ENCODE data around the gene ANKH. TPM values are rescaled to one million over a fixed set of nuclear protein-coding genes. Genes with fewer than 3 reads are reported as not detected.
A peak's percentile ranks its signal among the peaks of the same experiment; 100 is the strongest.

The ANKH gene
- total and polyA plus RNA-seq, 2 of the 13 experiments (the other 11 are each of a cell fraction or from before 2014, with no cell fraction given), result 25.0 to 36.0 TPM

- TF ChIP-seq ZNF460 (CRISPR knock-in tag; IDR thresholded peaks at IDR 0.05; ENCODE audit: borderline replicate concordance), result no peak
- TF ChIP-seq ARID2 (CRISPR knock-in tag; IDR thresholded peaks at IDR 0.05; ENCODE audit: borderline replicate concordance), result no peak
- TF ChIP-seq FOXP4 (CRISPR knock-in tag; IDR thresholded peaks at IDR 0.05), result peak; percentile 58
- TF ChIP-seq KLF15 (CRISPR knock-in tag; IDR thresholded peaks at IDR 0.05; ENCODE audit: borderline replicate concordance), result peak; percentile 88; the same call in 1 of the 2 replicates
- TF ChIP-seq GTF2F1 (IDR thresholded peaks at IDR 0.05; ENCODE audit: low read length), result no peak
- TF ChIP-seq HMG20A (CRISPR knock-in tag; IDR thresholded peaks at IDR 0.05; ENCODE audit: borderline replicate concordance), result no peak
- TF ChIP-seq ZKSCAN8 (CRISPR knock-in tag; IDR thresholded peaks at IDR 0.05; ENCODE audit: borderline replicate concordance), result no peak
- TF ChIP-seq MATR3 (CRISPR knock-in tag; IDR thresholded peaks at IDR 0.05), result no peak
- peak; percentile 81; the same call in 1 of the 2 replicates for TF ChIP-seq MED13 (CRISPR knock-in tag; IDR thresholded peaks at IDR 0.05)
- TF ChIP-seq, protein P1, sequence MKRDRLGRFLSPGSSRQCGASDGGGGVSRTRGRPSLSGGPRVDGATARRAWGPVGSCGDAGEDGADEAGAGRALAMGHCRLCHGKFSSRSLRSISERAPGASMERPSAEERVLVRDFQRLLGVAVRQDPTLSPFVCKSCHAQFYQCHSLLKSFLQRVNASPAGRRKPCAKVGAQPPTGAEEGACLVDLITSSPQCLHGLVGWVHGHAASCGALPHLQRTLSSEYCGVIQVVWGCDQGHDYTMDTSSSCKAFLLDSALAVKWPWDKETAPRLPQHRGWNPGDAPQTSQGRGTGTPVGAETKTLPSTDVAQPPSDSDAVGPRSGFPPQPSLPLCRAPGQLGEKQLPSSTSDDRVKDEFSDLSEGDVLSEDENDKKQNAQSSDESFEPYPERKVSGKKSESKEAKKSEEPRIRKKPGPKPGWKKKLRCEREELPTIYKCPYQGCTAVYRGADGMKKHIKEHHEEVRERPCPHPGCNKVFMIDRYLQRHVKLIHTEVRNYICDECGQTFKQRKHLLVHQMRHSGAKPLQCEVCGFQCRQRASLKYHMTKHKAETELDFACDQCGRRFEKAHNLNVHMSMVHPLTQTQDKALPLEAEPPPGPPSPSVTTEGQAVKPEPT (CRISPR knock-in tag; IDR thresholded peaks at IDR 0.05; ENCODE audit: low read depth), result no peak
- no peak for TF ChIP-seq SSRP1 (CRISPR knock-in tag; IDR thresholded peaks at IDR 0.05)
- TF ChIP-seq ATF1 (CRISPR knock-in tag; IDR thresholded peaks at IDR 0.05), result no peak
- TF ChIP-seq SNAPC2 (CRISPR knock-in tag; IDR thresholded peaks at IDR 0.05), result peak; percentile 65; the same call in 1 of the 2 replicates
- peak; percentile 16; the same call in 1 of the 2 replicates for TF ChIP-seq MAZ (IDR thresholded peaks at IDR 0.05; ENCODE audit: borderline replicate concordance, low read depth, low read length)
- TF ChIP-seq MAZ (CRISPR knock-in tag; IDR thresholded peaks at IDR 0.05; ENCODE audit: low read depth), result peak; percentile 75
- 0 out of 2 replicates have a peak, but pooled peaks have one; percentile 54 for TF ChIP-seq ZNF333 (CRISPR knock-in tag; IDR thresholded peaks at IDR 0.05; ENCODE audit: borderline replicate concordance)
- TF ChIP-seq NFATC3 (CRISPR knock-in tag; IDR thresholded peaks at IDR 0.05), result peak; percentile 50; the same call in 1 of the 2 replicates
- TF ChIP-seq HNF1B (CRISPR knock-in tag; IDR thresholded peaks at IDR 0.05), result peak; percentile 55; the same call in 1 of the 2 replicates
- peak; percentile 65 for TF ChIP-seq MED1 (CRISPR knock-in tag; IDR thresholded peaks at IDR 0.05)
- no peak for TF ChIP-seq ISL2 (CRISPR knock-in tag; IDR thresholded peaks at IDR 0.05)
- peak; percentile 28; the same call in 1 of the 2 replicates for TF ChIP-seq MIXL1 (CRISPR knock-in tag; IDR thresholded peaks at IDR 0.05)
- no peak for TF ChIP-seq ATF7 (IDR thresholded peaks at IDR 0.05)
- TF ChIP-seq ATF7 (CRISPR knock-in tag; IDR thresholded peaks at IDR 0.05), result 0 out of 2 replicates have a peak, but pooled peaks have one; percentile 55
- no peak for TF ChIP-seq RBM22 (optimal IDR thresholded peaks at IDR 0.05; ENCODE audit: low read length)
- no peak for TF ChIP-seq ZNF780A (CRISPR knock-in tag; IDR thresholded peaks at IDR 0.05)
- no peak for TF ChIP-seq ZNF660 (CRISPR knock-in tag; IDR thresholded peaks at IDR 0.05; ENCODE audit: borderline replicate concordance, low read depth)
- TF ChIP-seq ZNF644 (CRISPR knock-in tag; IDR thresholded peaks at IDR 0.05; ENCODE audit: low read depth), result no peak
Observed at GRCh38 chr5:14664270-14665100, 207.1 kb downstream of the ANKH start, which contains the start of gene OTULIN (continued).
